AG04450 (cell line): Measurements from ENCODE around the gene SLC6A5. TPM values are rescaled to one million over a fixed set of nuclear protein-coding genes. Genes with fewer than 3 reads are reported as not detected.

Experiments used
- CTCF ChIA-PET: fragments of 300-600, 350-600 bp; formaldehyde crosslinking; extraction: SDS; loops from one replicate; lab custom pipeline; 2022; ENCODE audit warnings: antibody characterized with exemption, inconsistent platforms; lab: Charles Lee
- POLR2A ChIA-PET: fragments of 350-600 bp; formaldehyde crosslinking; extraction: SDS; loops from one replicate; lab custom pipeline; 2021; ENCODE audit warnings: antibody characterized with exemption, inconsistent platforms; lab: Yijun Ruan, JAX
- DNase-seq: peaks from one replicate; pipeline ENCODE4 v3.0.0-alpha.2; 2011; ENCODE audit warnings: low read depth, low spot score
- H3K27ac ChIP-seq: one replicate; pipeline ENCODE4 v1.5.1; 2012; ENCODE audit warnings: low read depth, low read length, control low read depth
- H3K27me3 ChIP-seq: one replicate; pipeline ENCODE4 v1.6.0; 2012; ENCODE audit warnings: low read length; ENCODE audit not compliant: control insufficient read depth, insufficient read depth
- H3K4me3 ChIP-seq: 2 replicates; pipeline ENCODE4 v1.5.1; 2011; ENCODE audit warnings: mild to moderate bottlenecking, low read depth, low read length, control low read depth
- H3K9me3 ChIP-seq: 2 replicates; pipeline ENCODE4 v1.5.1; 2012; ENCODE audit warnings: low read length; ENCODE audit not compliant: control insufficient read depth, insufficient read depth
- polyA plus RNA-seq: library from polyadenylated mRNA; depleted of rRNA; stranded (reverse); fragments of >200 nt; gene quantifications from 2 replicates; pipeline ENCODE4 v1.2.3, GENCODE V29; 2011
- TF ChIP-seq, protein P1 (sequence below): IDR thresholded peaks from 2 replicates; pipeline ENCODE4 v1.5.1; 2011; ENCODE audit warnings: low read depth, low read length, control low read depth, inconsistent platforms

The SLC6A5 gene
- polyA plus RNA-seq, 1 experiment = not detected

DNA sequence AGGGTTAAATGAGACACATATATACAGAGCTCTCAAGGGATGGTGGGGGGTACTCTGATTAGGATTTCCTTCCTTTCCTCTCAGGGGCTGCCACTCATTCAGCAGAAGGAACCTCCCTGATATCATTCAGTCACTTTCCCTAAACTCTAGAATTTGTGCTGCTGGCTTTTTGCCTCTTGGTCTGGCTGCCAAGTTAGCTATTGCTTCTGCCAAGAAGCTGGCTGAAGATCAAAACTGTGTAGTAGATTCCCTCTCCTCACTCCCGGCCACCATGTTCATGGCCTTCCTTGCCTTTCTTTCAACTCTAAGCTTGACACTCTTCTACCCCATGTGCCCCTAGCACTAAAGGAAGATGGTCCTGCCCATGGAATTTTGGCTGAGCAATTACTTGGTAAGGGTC, 18.7 kb downstream of the SLC6A5 start:
- Histone ChIP-seq H3K9me3 (no peaks in the 10 kb centered on the region), H3K4me3 (no peak overlapping the region), H3K27ac (no peak overlapping the region), H3K27me3 (no peaks in the 10 kb centered on the region)
- ChIA-PET CTCF (no interaction called here), POLR2A (no interaction called here)
- TF ChIP-seq, protein P1, sequence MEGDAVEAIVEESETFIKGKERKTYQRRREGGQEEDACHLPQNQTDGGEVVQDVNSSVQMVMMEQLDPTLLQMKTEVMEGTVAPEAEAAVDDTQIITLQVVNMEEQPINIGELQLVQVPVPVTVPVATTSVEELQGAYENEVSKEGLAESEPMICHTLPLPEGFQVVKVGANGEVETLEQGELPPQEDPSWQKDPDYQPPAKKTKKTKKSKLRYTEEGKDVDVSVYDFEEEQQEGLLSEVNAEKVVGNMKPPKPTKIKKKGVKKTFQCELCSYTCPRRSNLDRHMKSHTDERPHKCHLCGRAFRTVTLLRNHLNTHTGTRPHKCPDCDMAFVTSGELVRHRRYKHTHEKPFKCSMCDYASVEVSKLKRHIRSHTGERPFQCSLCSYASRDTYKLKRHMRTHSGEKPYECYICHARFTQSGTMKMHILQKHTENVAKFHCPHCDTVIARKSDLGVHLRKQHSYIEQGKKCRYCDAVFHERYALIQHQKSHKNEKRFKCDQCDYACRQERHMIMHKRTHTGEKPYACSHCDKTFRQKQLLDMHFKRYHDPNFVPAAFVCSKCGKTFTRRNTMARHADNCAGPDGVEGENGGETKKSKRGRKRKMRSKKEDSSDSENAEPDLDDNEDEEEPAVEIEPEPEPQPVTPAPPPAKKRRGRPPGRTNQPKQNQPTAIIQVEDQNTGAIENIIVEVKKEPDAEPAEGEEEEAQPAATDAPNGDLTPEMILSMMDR = no peak
- DNase-seq = no peak

DNA sequence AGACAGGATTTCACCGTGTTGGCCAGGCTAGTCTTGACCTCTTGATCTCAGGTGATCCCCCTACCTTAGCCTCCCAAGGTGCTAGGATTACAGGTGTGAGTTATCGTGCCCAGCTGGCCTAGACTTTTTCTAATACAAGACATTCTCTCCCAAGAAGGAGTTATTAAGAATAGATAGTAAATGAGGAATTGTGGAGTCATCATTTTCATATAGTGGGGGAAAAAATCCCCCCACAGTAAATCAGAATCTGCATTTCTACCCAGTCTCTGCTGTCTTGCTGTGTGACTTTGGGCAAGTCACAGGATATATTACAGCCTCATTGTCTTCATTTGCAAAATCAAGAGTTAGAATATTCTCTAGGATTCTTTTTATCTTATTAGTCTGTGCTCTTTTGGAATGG, 21.6 kb downstream of the SLC6A5 start:
- Histone ChIP-seq H3K4me3 (no peak overlapping the region), H3K9me3 (no peaks in the 10 kb centered on the region), H3K27ac (no peak overlapping the region), H3K27me3 (no peaks in the 10 kb centered on the region)
- CTCF ChIA-PET = interaction anchor here (0.6 to 2.1 kb wide), 2 partner anchors 11 to 685 kb away, joined by 3 to 8 read pairs; no protein-coding TSS in a partner anchor
- POLR2A ChIA-PET = no interaction called here
- no peak for DNase-seq
- TF ChIP-seq, protein P1 = no peak

DNA sequence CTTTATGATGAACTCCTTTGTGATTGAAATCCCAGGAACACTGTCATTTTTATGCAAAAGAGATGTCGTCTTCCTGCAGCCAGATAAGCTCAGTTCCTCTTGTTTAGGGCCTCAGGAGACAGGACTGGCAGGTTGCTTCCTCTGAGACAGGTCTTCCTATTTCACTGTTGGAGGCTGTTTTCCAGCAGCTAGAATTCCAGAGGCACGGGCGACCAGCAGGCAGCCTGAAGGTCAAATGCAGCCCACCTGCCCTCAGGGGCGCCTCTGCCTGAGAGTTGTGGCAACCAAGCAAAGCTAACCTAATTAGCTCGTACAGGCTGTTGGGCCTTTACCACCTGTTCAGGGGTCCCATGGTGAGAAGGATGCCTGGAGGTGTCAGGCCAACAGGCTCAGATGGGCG, 22.3 kb downstream of the SLC6A5 start:
- DNase-seq = no peak
- no peak overlapping the region for H3K27ac ChIP-seq
- ChIA-PET POLR2A (no interaction called here), CTCF (no interaction called here)
- no peaks in the 10 kb centered on the region for H3K9me3 ChIP-seq
- no peak overlapping the region for H3K4me3 ChIP-seq
- H3K27me3 ChIP-seq = no peaks in the 10 kb centered on the region
- TF ChIP-seq, protein P1 = no peak

- ChIA-PET POLR2A (no interaction called here), CTCF (interaction anchor here (0.8 to 1.6 kb wide), 2 partner anchors 12 to 13 kb away, joined by 3 to 4 read pairs; no protein-coding TSS in a partner anchor)
- Histone ChIP-seq H3K9me3 (no peaks in the 10 kb centered on the region), H3K27me3 (no peaks in the 10 kb centered on the region), H3K4me3 (no peak overlapping the region), H3K27ac (no peak overlapping the region)
- DNase-seq = no peak
- TF ChIP-seq, protein P1 = no peak
These were observed 23.8 kb downstream of the SLC6A5 start for GRCh38 chr11:20623252-20623651.

DNA sequence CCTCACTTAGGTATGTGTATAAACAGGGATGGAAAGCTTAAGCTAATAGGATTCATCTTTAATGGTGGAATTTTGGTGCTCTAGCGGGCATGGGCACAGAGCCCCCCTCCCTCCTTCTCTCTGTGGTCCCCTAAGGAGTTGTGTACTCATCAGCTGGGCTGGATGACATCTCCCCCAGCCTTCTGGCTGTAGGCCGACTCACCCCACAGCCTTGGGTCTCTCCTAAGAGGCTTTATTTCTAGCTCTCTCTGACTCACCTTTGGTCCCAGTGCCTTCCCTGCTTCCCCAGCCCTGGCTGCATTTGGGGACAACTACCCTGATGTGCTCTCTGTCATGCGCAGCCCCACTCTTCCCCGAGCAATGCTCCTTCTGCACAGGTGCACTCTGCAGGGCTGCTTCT, 26.9 kb downstream of the SLC6A5 start:
- no peaks in the 10 kb centered on the region for H3K27me3 ChIP-seq
- H3K4me3 ChIP-seq = no peak overlapping the region
- H3K9me3 ChIP-seq = no peaks in the 10 kb centered on the region
- H3K27ac ChIP-seq = no peak overlapping the region
- TF ChIP-seq, protein P1 = no peak
- CTCF ChIA-PET = no interaction called here
- no peak for DNase-seq
- POLR2A ChIA-PET = no interaction called here
